Pancreas (tissue), 10 donors: ENCODE measurements around the gene PHACTR3. TPM values are rescaled to one million over a fixed set of nuclear protein-coding genes. Genes with fewer than 3 reads are reported as not detected.

ENCODE experiments used
- ATAC-seq, 4 donors: fragments of 200-7000 bp; cut with Tn5 transposase; one replicate each; pipeline versions ENCODE4 v1.8.0 to v1.9.1; 2020; ENCODE audit warnings: mild to moderate bottlenecking in 4 of 4, moderate library complexity in 4 of 4
- DNase-seq, 6 donors: peaks; one replicate each; pipeline ENCODE4 v3.0.0-alpha.2; 2020
- FAIRE-seq: peaks from 2 replicates; lab custom pipeline; 2012; peaks lifted over from hg19 to GRCh38; lab: Jason Lieb, UNC
- H3K27ac ChIP-seq, 4 donors: fragments of 200-600 bp; sonication (generic); 1 replicate in 3 of 4; 2 replicates in 1 of 4; pipeline versions ENCODE4 v1.5.0 to v1.8.0; 2020
- H3K27me3 ChIP-seq, 4 donors: fragments of 200-600 bp; one replicate each; pipeline ENCODE4 v1.8.0; 2021
- H3K36me3 ChIP-seq, 3 donors: fragments of 200-600 bp; sonication (generic) in 1 of 3; one replicate each; pipeline versions ENCODE4 v1.5.0 to v1.8.0; 2020 to 2021
- H3K4me1 ChIP-seq, 3 donors: fragments of 200-600 bp; one replicate each; pipeline ENCODE4 v1.8.0; 2021
- H3K4me3 ChIP-seq, 4 donors: fragments of 200-600 bp; sonication (generic) in 2 of 4; one replicate each; pipeline versions ENCODE4 v1.5.0 to v1.8.0; 2020 to 2021
- H3K9me3 ChIP-seq, 4 donors: fragments of 200-600 bp; one replicate each; pipeline ENCODE4 v1.8.0; 2021
- CTCF ChIP-seq, 4 donors: fragments of 200-600 bp; sonication (generic) in 3 of 4; IDR thresholded peaks; one replicate each; pipeline versions ENCODE4 v1.5.0 to v1.8.0; 2021; ENCODE audit warnings: antibody characterized with exemption in 4 of 4
- WGBS, 2 donors: extraction: QIAGEN DNeasy Blood & Tissue Kit; methylation state at CpG; one replicate each; pipeline ENCODE4 v1.1.7; 2013; 5-methylcytosine and 5-hydroxymethylcytosine counted together
- intact Hi-C, 3 donors: fragments of 100-400 bp; cut with DNase I; formaldehyde crosslinking; loops; one replicate each; pipeline versions ENCODE4 v1.11.1 to v1.14.2; 2022
- polyA plus RNA-seq, 2 donors: library from polyadenylated mRNA; stranded (reverse); fragments of 200-250 nt; gene quantifications; one replicate each; pipeline ENCODE4 v1.2.3, GENCODE V29; 2013
- total RNA-seq, 6 donors: library from RNA; stranded (reverse); fragmentation: NEBNext Ultra II Directional in 4 of 6; extraction: Animal tissue kit (Norgen Biotek cat#: 25700) in 4 of 6; gene quantifications; one replicate each; pipeline versions ENCODE4 v1.2.1 to v1.2.4, GENCODE V29; 2021 to 2023
- donor health status: healthy with polysubstance abuse.
- donor health status: DM: no; HTN: no; CAD: no; lungs with moderate emphysema.
- donor health status: DM: no; HTN: no; CAD: no.
- donor health status: control.
- donor health status: control.
- donor health status: Bipolar disorder and iron deficiency.
- donor health status: DM: yes; HTN: yes; CAD: no.
- donor health status: DM: no; HTN: no; CAD: no.
- donor health status: DM: no; HTN: no; CAD: no.
- donor health status: DM: yes; HTN: yes; CAD: no.

PHACTR3 gene
- total and polyA plus RNA-seq, 8 donors: 0.14 to 1.5 (median 0.35) TPM; not detected in 3

DNA sequence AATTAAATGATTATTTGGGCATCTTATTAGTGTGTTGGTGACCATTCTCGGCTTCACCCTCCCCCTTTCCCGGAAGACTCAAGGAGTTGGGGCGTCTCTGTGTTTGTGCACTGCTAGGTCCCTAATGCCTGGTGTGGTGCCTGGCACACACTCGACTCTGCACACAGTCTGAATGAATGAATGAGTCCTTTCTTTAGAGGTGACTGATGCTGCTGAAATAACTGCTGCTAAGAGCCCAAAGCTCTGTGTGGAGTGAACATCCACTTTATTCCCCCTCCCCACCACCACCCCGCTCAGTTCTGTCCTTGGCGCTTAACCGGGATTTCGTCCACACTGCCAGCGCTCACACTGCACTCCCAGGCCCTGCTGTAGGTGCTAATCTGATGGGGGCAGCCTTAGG lies 1.2 kb upstream of the PHACTR3 start:
- WGBS, 2 donors: 29 to 50% methylated on average over 9 of the region's 9 CpGs
- FAIRE-seq: no peak
- peaks cover 0 to 17% (median 0%) of the 10 kb centered on the region in 4 donors for H3K27me3 ChIP-seq

GRCh38 chr20:59604741-59605600 lies 631 bp downstream of the PHACTR3 start:
- Histone ChIP-seq H3K9me3 (no peaks in the 10 kb centered on the region), H3K27me3 (peaks cover 0 to 19% (median 0%) of the 10 kb centered on the region in 4 donors), H3K27ac (no peak overlapping the region), H3K4me1 (no peaks in the 10 kb centered on the region), H3K36me3 (no peaks in the 10 kb centered on the region), H3K4me3 (peak overlapping the region in 2 of 4 donors; percentile 10)
- FAIRE-seq (no peak), ATAC-seq (peak in 1 of 4 donors; percentile 42), DNase-seq (no peak)
- no peak for TF ChIP-seq CTCF (IDR thresholded peaks at IDR 0.05)
- WGBS, 2 donors: 1% methylated on average over 80 to 88 of the region's 88 CpGs
- intact Hi-C loops: loop anchor here in 2 of 3 donors (5.0 to 10.0 kb wide), 2 partner anchors 142 to 150 kb away; no protein-coding TSS in a partner anchor

More for the DNA sequence above, 1.2 kb upstream of the PHACTR3 start:
- no peaks in the 10 kb centered on the region for H3K36me3 ChIP-seq
- H3K27ac ChIP-seq: no peak overlapping the region
- TF ChIP-seq CTCF (IDR thresholded peaks at IDR 0.05): no peak
- no peaks in the 10 kb centered on the region for H3K4me1 ChIP-seq
- intact Hi-C loops: loop anchor here in 2 of 3 donors (5.0 to 10.0 kb wide), 2 partner anchors 144 to 152 kb away; no protein-coding TSS in a partner anchor
- ATAC-seq: no peak
- H3K9me3 ChIP-seq: no peaks in the 10 kb centered on the region
- H3K4me3 ChIP-seq: no peak overlapping the region
- peak in 1 of 6 donors; percentile 10 for DNase-seq

DNA sequence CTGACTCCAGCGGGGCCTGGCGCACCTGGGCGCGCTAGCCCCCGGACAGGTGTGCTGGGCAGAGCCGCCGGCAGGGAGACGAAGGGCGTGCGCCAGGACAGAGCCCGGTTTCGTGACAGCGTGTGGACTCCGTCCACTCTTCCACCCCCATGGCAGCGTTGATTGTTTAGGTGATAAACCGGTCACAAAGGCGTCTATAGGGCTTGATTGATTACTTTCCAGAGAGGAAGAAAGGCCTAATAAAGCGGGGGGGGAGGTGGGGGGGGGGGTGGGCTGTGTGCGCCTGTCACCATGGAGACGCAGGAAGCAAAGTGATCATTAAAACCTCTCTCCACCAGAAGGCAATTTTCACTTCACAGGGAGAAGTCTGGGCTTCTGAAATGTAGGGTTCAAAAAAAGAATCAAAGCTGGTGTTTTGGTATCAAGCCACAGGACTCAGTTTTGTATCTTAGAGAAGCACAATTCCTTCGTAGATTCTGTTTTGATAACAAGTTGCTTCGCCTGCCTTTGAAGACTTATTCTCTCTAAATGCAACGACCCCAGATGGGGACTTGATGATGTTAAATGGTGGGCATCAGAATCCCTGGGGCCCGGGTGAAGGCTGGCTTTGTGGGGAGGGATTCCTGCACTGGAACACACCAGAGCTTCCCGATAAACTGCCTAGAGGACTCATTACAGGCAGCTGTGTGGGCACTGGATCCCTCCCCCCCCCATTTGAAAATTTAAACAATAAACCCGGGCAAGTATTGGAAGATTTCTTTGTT lies 1.4 kb downstream of the PHACTR3 start:
- H3K4me1 ChIP-seq: no peaks in the 10 kb centered on the region
- H3K4me3 ChIP-seq: peak overlapping the region in 1 of 4 donors; percentile 10
- ATAC-seq (no peak), DNase-seq (no peak), FAIRE-seq (no peak)
- no peaks in the 10 kb centered on the region for H3K36me3 ChIP-seq
- H3K9me3 ChIP-seq: no peaks in the 10 kb centered on the region
- WGBS, 2 donors: 7% methylated on average over 26 of the region's 26 CpGs
- peaks cover 0 to 19% (median 0%) of the 10 kb centered on the region in 4 donors for H3K27me3 ChIP-seq
- intact Hi-C loops: loop anchor here in 1 of 3 donors (10.0 kb wide), 1 partner anchor 149 kb away; no protein-coding TSS in a partner anchor
- no peak overlapping the region for H3K27ac ChIP-seq
- no peak for TF ChIP-seq CTCF (IDR thresholded peaks at IDR 0.05)

DNA sequence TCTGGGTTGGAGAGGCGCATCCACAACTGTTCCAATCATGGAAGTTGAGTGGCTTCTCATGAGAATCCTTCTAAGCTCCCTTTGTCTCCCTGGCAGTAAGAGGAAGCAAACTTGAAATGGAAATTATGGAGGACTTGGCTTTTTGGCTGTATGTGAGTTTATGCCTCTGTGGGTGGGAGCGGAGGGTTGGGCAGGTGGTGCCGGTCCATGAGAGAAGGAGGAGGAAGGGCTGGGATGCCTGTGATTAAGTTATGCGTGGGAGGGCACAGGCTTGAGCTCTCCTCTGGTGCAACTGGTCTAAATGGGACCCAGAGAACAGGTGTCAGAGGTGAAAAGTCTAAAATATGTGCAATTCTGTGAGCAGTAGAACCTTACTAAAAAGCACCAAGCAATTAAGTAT lies 2.2 kb downstream of the PHACTR3 start:
- Histone ChIP-seq H3K4me3 (no peak overlapping the region), H3K27ac (no peak overlapping the region), H3K27me3 (peaks cover 0 to 19% (median 0%) of the 10 kb centered on the region in 4 donors), H3K4me1 (no peaks in the 10 kb centered on the region), H3K9me3 (no peaks in the 10 kb centered on the region), H3K36me3 (no peaks in the 10 kb centered on the region)
- 66 to 72% methylated on average over 4 of the region's 4 CpGs for WGBS, 2 donors
- ATAC-seq: no peak
- no peak for FAIRE-seq
- no peak for TF ChIP-seq CTCF (IDR thresholded peaks at IDR 0.05)
- intact Hi-C loops: loop anchor here in 1 of 3 donors (10.0 kb wide), 1 partner anchor 148 kb away; no protein-coding TSS in a partner anchor
- no peak for DNase-seq
